SK-N-SH (cell line): Measurements from ENCODE around the gene HIPK4. TPM values are rescaled to one million over a fixed set of nuclear protein-coding genes. Genes with fewer than 3 reads are reported as not detected.
A peak's percentile ranks its signal among the peaks of the same experiment; 100 is the strongest.

ENCODE experiments used
- CTCF ChIA-PET: fragments of 300-600, 350-600 bp; formaldehyde crosslinking; extraction: SDS; loops from one replicate; lab custom pipeline; 2021; lab: Yijun Ruan, JAX
- POLR2A ChIA-PET: fragments of 350-600 bp; sonication (Branson Sonifier 250); formaldehyde crosslinking; extraction: SDS; loops from one replicate; lab custom pipeline; 2020; ENCODE audit warnings: antibody characterized with exemption, inconsistent platforms; lab: Yijun Ruan, JAX
- DNase-seq: peaks from one replicate; pipeline ENCODE4 v3.0.0; 2012
- H2AFZ ChIP-seq: fragments of 200-600 bp; sonication (generic); 2 replicates; pipeline ENCODE4 v1.8.1; 2016; ENCODE audit warnings: antibody characterized with exemption, mild to moderate bottlenecking, low read depth
- H3F3A ChIP-seq: fragments of 200-600 bp; sonication (generic); replicated peaks from 2 replicates; pipeline ENCODE3; 2016; ENCODE audit warnings: antibody characterized with exemption, mild to moderate bottlenecking; ENCODE audit not compliant: insufficient read depth
- H3K27ac ChIP-seq, 2 experiments: fragments of 200-500 bp in 1 of 2; fragments of 200-600 bp in 1 of 2; sonication (Bioruptor generic) in 1 of 2; sonication (generic), shearing (Covaris generic) in 1 of 2; 2 replicates each; pipeline versions ENCODE4 v1.5.1 to v1.6.1; 2014 to 2016; ENCODE audit warnings: low read depth in 2 of 2, inconsistent platforms in 1 of 2, low read length in 1 of 2, mild to moderate bottlenecking in 1 of 2, mixed read lengths in 1 of 2
- H3K27me3 ChIP-seq: fragments of 200-600 bp; sonication (generic), shearing (Covaris generic); 2 replicates; pipeline ENCODE4 v1.6.1; 2016; ENCODE audit warnings: mixed run types; ENCODE audit not compliant: insufficient read depth
- H3K36me3 ChIP-seq, 2 experiments: fragments of 200-500 bp in 1 of 2; fragments of 200-600 bp in 1 of 2; sonication (Bioruptor generic) in 1 of 2; sonication (generic) in 1 of 2; replicated peaks in 1 of 2; 2 replicates each; pipeline versions ENCODE3 to v1.5.1; 2014 to 2016; ENCODE audit warnings: low read length in 1 of 2, mild to moderate bottlenecking in 1 of 2; ENCODE audit not compliant: insufficient read depth in 2 of 2, control insufficient read depth in 1 of 2
- H3K4me1 ChIP-seq, 2 experiments: fragments of 200-500 bp in 1 of 2; fragments of 200-600 bp in 1 of 2; sonication (Bioruptor generic) in 1 of 2; sonication (generic), shearing (Covaris generic) in 1 of 2; 2 replicates each; pipeline versions ENCODE4 v1.5.1 to v1.6.1; 2014 to 2016; ENCODE audit warnings: low read depth in 1 of 2, low read length in 1 of 2, mixed run types in 1 of 2; ENCODE audit not compliant: insufficient read depth in 2 of 2, control insufficient read depth in 1 of 2
- H3K4me2 ChIP-seq: fragments of 200-600 bp; sonication (generic), shearing (Covaris generic); 2 replicates; pipeline ENCODE4 v1.6.1; 2017; ENCODE audit warnings: mixed run types
- H3K4me3 ChIP-seq, 2 experiments: fragments of 200-500 bp in 1 of 2; fragments of 200-600 bp in 1 of 2; sonication (Bioruptor generic) in 1 of 2; sonication (generic), shearing (Covaris generic) in 1 of 2; 2 replicates each; pipeline versions ENCODE4 v1.5.1 to v1.8.1; 2014 to 2016; ENCODE audit warnings: low read depth in 2 of 2, inconsistent platforms in 1 of 2, low read length in 1 of 2, mild to moderate bottlenecking in 1 of 2, mixed read lengths in 1 of 2, moderate library complexity in 1 of 2
- H3K79me2 ChIP-seq: fragments of 200-600 bp; sonication (generic); 2 replicates; pipeline ENCODE4 v1.8.1; 2017; ENCODE audit warnings: mild to moderate bottlenecking; ENCODE audit not compliant: insufficient read depth
- H3K9ac ChIP-seq: fragments of 200-600 bp; sonication (generic); 2 replicates; pipeline ENCODE4 v1.6.1; 2017; ENCODE audit warnings: mixed run types
- H3K9me2 ChIP-seq: fragments of 200-600 bp; sonication (generic); 2 replicates; pipeline ENCODE4 v1.6.1; 2017; ENCODE audit warnings: mixed run types
- H3K9me3 ChIP-seq: fragments of 200-600 bp; sonication (generic); 2 replicates; pipeline ENCODE4 v1.6.1; 2017; ENCODE audit warnings: mixed run types, mild to moderate bottlenecking, moderate library complexity
- H4K20me1 ChIP-seq: fragments of 200-600 bp; sonication (generic); 2 replicates; pipeline ENCODE4 v1.6.1; 2017; ENCODE audit warnings: mild to moderate bottlenecking, mixed run types; ENCODE audit not compliant: insufficient read depth
- EP300 ChIP-seq, 2 experiments: IDR thresholded peaks; 2 replicates each; pipeline versions ENCODE4 v1.4.0 to v1.6.1; 2012; ENCODE audit warnings: borderline replicate concordance in 1 of 2, low read depth in 1 of 2, low read length in 1 of 2
- EZH2phosphoT487 ChIP-seq: fragments of 200-600 bp; sonication (generic); IDR thresholded peaks from 2 replicates; pipeline ENCODE4 v1.6.1; 2017; ENCODE audit warnings: low read depth, mixed run types, mild to moderate bottlenecking, antibody characterized with exemption, moderate library complexity, borderline replicate concordance
- FOXJ3 ChIP-seq: sonication (generic); formaldehyde crosslinking; IDR thresholded peaks from 2 replicates; pipeline ENCODE4 v1.5.1; 2020; ENCODE audit warnings: mild to moderate bottlenecking, missing genetic modification reagents
- MAX ChIP-seq: IDR thresholded peaks from 2 replicates; pipeline ENCODE4 v1.4.0; 2012; ENCODE audit warnings: low read depth
- NRF1 ChIP-seq: IDR thresholded peaks from 2 replicates; pipeline ENCODE4 v1.6.1; 2012; ENCODE audit warnings: low read depth, mild to moderate bottlenecking, low read length
- PBX3 ChIP-seq: IDR thresholded peaks from 2 replicates; pipeline ENCODE4; 2012
- POLR2AphosphoS5 ChIP-seq: IDR thresholded peaks from 2 replicates; pipeline ENCODE4 v1.6.1; 2012; ENCODE audit warnings: low read depth, low read length
- RCOR1 ChIP-seq: fragments of 150-350 bp; IDR thresholded peaks from 2 replicates; pipeline ENCODE4 v1.6.1; 2017; ENCODE audit warnings: antibody characterized with exemption, low read length
- SIN3A ChIP-seq: IDR thresholded peaks from 2 replicates; pipeline ENCODE4 v1.6.1; 2012; ENCODE audit warnings: low read depth, mild to moderate bottlenecking, low read length, moderate library complexity, borderline replicate concordance
- TAF1 ChIP-seq: IDR thresholded peaks from 2 replicates; pipeline ENCODE4 v1.6.1; 2012; ENCODE audit warnings: low read depth, mild to moderate bottlenecking, low read length, moderate library complexity, borderline replicate concordance
- TEAD4 ChIP-seq: IDR thresholded peaks from 2 replicates; pipeline ENCODE4 v1.4.0; 2012; ENCODE audit warnings: mild to moderate bottlenecking, borderline replicate concordance; ENCODE audit not compliant: insufficient read depth
- WGBS: methylation state at CpG from one replicate; pipeline ENCODE4 v1.1.6; 2017; ENCODE audit warnings: low lambda C conversion rate; 5-methylcytosine and 5-hydroxymethylcytosine counted together
- polyA plus RNA-seq, 3 experiments: library from polyadenylated mRNA; depleted of rRNA; stranded (reverse); fragments of >200 nt; gene quantifications; 2 replicates each; pipeline ENCODE4 v1.2.3, GENCODE V29; 2012
- TF ChIP-seq, protein P1 (sequence below): fragments of 150-350 bp; IDR thresholded peaks from 2 replicates; pipeline ENCODE4 v1.6.1; 2016; ENCODE audit warnings: mild to moderate bottlenecking, low read depth, low read length
- TF ChIP-seq, protein P2 (sequence below): IDR thresholded peaks from 2 replicates; pipeline ENCODE4 v1.4.0; 2012; ENCODE audit warnings: low read depth, borderline replicate concordance

The HIPK4 gene
- polyA plus RNA-seq, 1 of the 3 experiments (the other 2 are of a cell fraction) = 0.23 TPM

GRCh38 chr19:40422748-40423566, 33.0 kb upstream of the HIPK4 start:
- TF ChIP-seq FOXJ3 (CRISPR knock-in tag) = no peak
- H3K4me3 ChIP-seq = no peak overlapping the region
- no peaks in the 10 kb centered on the region for H3K9me2 ChIP-seq
- WGBS = 86% methylated on average over 9 of the region's 31 CpGs
- no peak overlapping the region for H3K9ac ChIP-seq
- DNase-seq = no peak
- H2AFZ ChIP-seq = no peak overlapping the region
- H3K4me2 ChIP-seq = 0 out of 2 replicates have a peak overlapping the region, but pooled peaks have one; percentile 87
- peaks cover 6 to 17% of the 10 kb centered on the region in 2 experiments; a peak in 3 of 4 replicates for H3K4me1 ChIP-seq
- CTCF ChIA-PET = interaction anchor here (1.0 to 2.4 kb wide), 4 partner anchors 10 to 41 kb away, joined by 3 to 15 read pairs (median 4); partner anchors contain the start of gene PRX
- H4K20me1 ChIP-seq = no peaks in the 10 kb centered on the region
- H3K79me2 ChIP-seq = peaks cover 36% of the 10 kb centered on the region
- POLR2A ChIA-PET = interaction anchor here (0.8 kb wide), 1 partner anchor 9 kb away, joined by 3 read pairs; no protein-coding TSS in a partner anchor
- no peaks in the 10 kb centered on the region for H3K9me3 ChIP-seq
- peaks cover 7 to 15% of the 10 kb centered on the region in 2 experiments for H3K36me3 ChIP-seq
- no peaks in the 10 kb centered on the region for H3K27me3 ChIP-seq
- H3F3A ChIP-seq = peaks cover 35% of the 10 kb centered on the region
- peak overlapping the region in 1 of 2 experiments; percentile 39; a peak in 2 of 4 replicates for H3K27ac ChIP-seq

DNA sequence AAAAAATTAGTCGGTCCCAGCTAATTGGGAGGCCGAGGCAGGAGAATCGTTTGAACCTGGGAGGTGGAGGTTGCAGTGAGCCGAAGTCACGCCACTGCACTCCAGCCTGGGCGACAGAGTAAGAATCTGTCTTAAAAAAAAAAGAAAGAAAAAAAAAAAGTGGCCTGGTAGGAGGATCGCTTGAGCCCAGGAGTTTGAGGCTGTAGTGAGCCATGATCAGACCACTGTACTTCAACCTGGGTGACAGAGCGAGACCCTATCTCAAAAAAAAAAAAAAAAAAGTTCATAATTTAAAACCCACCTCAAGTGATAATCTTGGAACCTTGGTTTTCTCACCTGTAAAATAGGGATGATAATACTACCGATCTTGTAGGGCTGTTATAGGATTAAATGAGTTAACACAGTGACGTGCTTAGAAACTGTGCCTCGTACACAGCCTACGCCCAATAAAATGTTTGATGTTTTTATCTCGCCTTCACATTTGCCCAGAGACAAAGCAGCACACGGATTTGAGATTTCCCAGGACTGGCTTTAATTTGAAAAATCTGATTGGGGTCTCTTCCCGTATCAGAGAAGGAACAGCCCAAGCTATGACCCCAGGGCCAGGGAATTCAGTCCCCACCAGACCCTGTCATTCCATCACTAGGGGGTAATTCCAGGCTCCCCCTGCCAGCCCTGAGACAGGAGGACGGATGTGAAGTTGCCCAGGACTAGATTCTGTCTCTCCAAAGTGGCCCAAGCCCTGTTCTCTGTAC, 32.2 kb upstream of the HIPK4 start:
- CTCF ChIA-PET = interaction anchor here (0.6 to 2.4 kb wide), 5 partner anchors 11 to 451 kb away, joined by 3 to 15 read pairs (median 3); partner anchors contain the start of genes PRX and PSMC4
- Histone ChIP-seq H2AFZ (no peak overlapping the region), H3K79me2 (peaks cover 36% of the 10 kb centered on the region), H3K27ac (peak overlapping the region; percentile 92 to 97), H3F3A (peaks cover 35% of the 10 kb centered on the region), H3K4me1 (peaks cover 6 to 17% of the 10 kb centered on the region in 2 experiments; a peak in 3 of 4 replicates), H4K20me1 (no peaks in the 10 kb centered on the region), H3K9ac (peak overlapping the region; percentile 82; the same call in 1 of the 2 replicates), H3K9me2 (no peaks in the 10 kb centered on the region), H3K4me3 (no peak overlapping the region), H3K9me3 (no peaks in the 10 kb centered on the region), H3K27me3 (no peaks in the 10 kb centered on the region), H3K4me2 (peak overlapping the region; percentile 87), H3K36me3 (peaks cover 7 to 15% of the 10 kb centered on the region in 2 experiments)
- POLR2A ChIA-PET = interaction anchor here (0.8 to 1.7 kb wide), 3 partner anchors 9 to 19 kb away, joined by 3 to 6 read pairs (median 4); no protein-coding TSS in a partner anchor
- 86% methylated on average over 16 of the region's 16 CpGs for WGBS
- TF ChIP-seq MAX (no peak), POLR2AphosphoS5 (no peak), TEAD4 (no peak), TAF1 (no peak), EP300 (IDR thresholded peaks at IDR 0.05; ENCODE audit: borderline replicate concordance in 1 of 2, low read depth in 1 of 2, low read length in 1 of 2) (peak in 1 of 2 experiments; percentile 57; a peak in 1 of 4 replicates), SIN3A (no peak), NRF1 (no peak), PBX3 (no peak), RCOR1 (peak; percentile 81), EZH2phosphoT487 (no peak)
- TF ChIP-seq, protein P1, sequence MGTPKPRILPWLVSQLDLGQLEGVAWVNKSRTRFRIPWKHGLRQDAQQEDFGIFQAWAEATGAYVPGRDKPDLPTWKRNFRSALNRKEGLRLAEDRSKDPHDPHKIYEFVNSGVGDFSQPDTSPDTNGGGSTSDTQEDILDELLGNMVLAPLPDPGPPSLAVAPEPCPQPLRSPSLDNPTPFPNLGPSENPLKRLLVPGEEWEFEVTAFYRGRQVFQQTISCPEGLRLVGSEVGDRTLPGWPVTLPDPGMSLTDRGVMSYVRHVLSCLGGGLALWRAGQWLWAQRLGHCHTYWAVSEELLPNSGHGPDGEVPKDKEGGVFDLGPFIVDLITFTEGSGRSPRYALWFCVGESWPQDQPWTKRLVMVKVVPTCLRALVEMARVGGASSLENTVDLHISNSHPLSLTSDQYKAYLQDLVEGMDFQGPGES = no peak
- TF ChIP-seq, protein P2, sequence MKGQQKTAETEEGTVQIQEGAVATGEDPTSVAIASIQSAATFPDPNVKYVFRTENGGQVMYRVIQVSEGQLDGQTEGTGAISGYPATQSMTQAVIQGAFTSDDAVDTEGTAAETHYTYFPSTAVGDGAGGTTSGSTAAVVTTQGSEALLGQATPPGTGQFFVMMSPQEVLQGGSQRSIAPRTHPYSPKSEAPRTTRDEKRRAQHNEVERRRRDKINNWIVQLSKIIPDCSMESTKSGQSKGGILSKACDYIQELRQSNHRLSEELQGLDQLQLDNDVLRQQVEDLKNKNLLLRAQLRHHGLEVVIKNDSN = no peak
- DNase-seq = peak; percentile 57
